GM08714 (cell line): ENCODE data around the gene RPL5.
A peak's percentile ranks its signal among the peaks of the same experiment; 100 is the strongest.

ENCODE experiments used
- H3K4me3 ChIP-seq: fragments of 200-500 bp; sonication (Bioruptor generic); 2 replicates; pipeline ENCODE4 v1.5.1; 2014; ENCODE audit warnings: mild to moderate bottlenecking, low read length, inconsistent platforms
- ZNF274 ChIP-seq: IDR thresholded peaks from 2 replicates; pipeline ENCODE4 v1.6.1; 2012; ENCODE audit warnings: mild to moderate bottlenecking, low read depth, low read length

Gene RPL5

DNA sequence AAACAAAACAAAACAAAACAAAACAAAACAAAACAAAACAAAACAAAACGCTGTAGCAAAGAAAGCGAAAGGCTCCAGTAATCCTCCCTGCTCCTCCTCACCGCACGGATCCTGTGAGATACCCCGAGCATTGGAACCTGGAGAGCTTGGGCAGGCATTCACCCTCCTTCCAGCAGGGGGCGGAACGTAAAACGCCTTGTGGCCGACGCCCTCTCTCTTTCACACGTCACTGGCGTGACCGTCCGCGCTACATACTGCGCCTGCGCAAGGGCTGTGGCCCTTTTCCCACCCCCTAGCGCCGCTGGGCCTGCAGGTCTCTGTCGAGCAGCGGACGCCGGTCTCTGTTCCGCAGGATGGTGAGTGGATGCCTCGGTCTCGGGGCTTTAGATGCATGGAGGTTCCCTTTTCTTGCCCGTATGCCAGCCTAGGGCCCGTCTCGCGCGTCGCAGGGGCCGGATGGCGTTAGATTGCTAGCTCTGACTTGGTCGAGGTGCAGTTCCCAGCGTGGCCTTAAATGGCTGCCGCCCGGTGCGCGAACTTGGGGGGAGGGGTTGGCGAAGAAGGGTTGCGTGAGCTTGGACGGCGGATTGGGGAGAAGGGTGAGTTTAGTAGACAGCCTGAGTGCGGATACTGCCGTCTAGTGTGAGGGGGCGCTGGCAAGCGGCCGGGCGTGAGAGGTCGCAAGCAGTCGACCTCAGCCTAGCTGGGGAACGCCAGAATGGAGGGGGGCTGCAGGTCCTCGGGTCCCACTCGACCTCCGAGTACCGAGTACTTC is at the start of gene RPL5:
RPL5 (plus strand) TSS at position 279 of the 775 bp plus-strand sequence; CDS start at position 354, 75 bp downstream.
- peak within 1 kb of the TSS; percentile 95 for H3K4me3 ChIP-seq
- TF ChIP-seq ZNF274: no peak

DNA sequence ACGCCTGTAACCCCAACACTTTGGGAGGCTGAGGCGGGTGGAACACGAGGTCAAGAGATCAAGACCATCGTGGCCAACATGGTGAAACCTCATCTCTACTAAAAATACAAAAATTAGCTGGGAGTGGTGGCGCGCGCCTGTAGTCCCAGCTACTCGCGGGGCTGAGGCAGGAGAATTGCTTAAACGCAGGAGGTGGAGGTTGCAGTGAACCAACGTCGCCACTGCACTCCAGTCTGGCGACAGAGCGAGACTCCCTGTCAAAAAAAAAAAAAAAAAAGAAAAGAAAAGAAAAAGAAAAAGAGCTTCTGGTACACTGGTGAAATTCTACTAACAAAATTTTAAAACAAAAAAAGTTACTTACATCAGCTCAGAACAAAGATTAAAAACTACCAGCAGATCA is 48.3 kb upstream of the RPL5 start:
- H3K4me3 ChIP-seq: peak overlapping the region; percentile 62; the same call in 1 of the 2 replicates

DNA sequence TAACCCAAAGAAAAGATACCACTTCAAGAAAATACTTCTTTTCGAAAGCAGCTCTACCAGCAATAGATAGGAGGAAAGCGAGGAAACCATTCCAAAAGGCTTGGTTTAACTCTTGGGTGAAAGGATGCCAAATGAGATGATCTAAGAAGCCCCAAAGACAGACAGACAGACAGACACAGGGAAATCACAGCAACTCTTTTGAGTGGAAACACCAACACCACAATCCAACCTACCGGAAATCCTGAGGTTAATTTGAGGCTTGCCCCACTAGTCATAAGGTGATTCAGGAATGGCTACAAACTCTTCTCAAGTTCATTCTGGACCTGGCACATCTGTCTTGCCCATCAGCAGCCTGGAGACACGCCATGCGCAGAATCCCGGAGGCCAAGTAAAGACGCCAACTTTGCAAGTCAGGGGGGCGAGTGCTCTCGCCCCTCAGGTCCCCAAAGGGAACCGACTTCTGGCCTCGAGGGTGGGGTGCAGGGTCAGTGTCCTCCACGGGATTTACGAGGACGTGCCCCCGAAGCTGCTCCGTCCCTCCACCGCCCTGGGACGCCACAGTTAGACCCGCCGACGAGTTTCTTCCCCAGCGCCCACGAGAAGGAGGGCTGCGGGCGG is 47.7 kb upstream of the RPL5 start:
- TF ChIP-seq ZNF274: no peak
- peak overlapping the region; percentile 62 for H3K4me3 ChIP-seq

DNA sequence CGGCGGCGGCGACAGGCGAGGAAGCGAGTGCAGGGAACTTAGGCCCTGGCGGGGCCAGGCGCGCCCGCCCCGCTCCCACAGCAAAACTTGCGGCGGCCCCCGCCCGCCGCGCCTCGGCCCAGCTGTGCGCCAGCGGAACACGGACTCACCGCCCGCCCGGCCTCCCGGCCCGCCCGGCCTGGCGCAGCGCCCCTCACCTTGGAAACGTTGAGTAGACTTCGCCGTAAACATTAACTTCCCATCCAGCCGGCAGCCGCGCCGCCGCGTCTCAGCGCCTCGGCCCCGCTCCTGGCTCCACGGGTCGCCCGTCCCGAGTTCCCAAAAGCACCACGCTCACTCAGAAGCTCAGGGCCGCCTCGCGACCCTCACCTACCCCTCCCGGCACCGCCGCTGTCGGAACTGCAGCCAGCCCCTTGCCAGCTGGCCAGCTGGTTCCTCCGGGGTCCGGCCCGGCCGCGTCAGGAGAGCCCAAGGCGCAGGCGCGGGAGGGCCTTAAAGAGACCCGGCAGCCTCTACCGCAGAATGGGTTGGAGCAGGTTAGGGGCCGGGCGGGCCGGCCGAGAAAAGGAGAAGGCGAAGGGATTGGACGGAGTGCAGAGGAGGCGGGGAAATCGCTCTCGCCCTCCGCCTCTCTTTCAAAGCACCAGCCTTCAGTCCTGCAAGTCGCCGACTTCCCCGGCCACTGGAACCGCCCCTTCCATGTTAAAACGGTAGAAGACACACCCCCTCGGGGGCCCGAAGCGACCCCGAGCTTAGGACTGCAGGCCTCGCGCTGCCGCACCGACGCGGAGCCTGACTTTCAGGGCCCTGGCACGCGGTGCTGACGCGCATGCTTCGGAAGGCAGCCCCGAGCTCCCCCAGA is 47.0 kb upstream of the RPL5 start, which contains the start of gene EVI5:
EVI5 (minus strand) TSS at position 470 of the 862 bp plus-strand sequence. CDS start 48,562 bp downstream, outside the sequence.
- no peak for TF ChIP-seq ZNF274
- H3K4me3 ChIP-seq: peak within 1 kb of the TSS; percentile 62

DNA sequence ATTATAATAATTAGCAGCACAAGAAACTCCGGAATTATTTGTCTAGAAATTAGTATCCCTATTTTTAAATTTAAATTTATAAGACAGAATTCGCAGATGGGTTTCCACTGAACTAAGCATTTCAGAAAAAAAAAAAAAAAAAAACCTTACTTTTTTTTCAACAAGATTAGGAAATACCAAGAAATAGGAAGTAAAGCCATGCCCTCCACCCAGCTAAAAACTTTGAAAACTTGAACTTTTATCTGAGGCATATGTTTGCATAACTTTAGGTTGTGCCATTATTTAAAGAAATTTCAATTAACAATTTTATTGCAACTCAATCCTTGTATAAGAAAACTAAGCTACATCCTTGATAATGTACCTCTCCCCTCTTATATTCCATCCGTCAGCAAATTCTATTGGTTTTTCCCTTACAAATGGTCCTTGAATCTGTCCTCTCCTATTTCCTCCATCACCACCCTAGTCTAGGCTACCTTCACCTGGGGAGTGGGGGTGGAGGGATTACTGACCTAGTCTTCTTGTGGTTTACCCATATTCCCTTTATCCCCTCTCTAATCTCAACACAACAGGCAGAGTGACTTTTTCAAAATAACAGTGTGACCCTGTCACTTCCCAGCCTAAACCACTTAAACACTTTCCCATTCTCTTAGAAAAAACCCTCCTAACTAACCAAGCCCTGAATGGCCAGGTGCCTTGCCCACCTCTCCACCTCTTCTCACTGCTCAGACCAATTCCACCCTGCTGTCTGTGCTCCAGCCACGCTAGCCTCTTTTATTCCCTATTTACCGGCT is 45.5 kb upstream of the RPL5 start:
- no peak for TF ChIP-seq ZNF274
- no peak overlapping the region for H3K4me3 ChIP-seq

DNA sequence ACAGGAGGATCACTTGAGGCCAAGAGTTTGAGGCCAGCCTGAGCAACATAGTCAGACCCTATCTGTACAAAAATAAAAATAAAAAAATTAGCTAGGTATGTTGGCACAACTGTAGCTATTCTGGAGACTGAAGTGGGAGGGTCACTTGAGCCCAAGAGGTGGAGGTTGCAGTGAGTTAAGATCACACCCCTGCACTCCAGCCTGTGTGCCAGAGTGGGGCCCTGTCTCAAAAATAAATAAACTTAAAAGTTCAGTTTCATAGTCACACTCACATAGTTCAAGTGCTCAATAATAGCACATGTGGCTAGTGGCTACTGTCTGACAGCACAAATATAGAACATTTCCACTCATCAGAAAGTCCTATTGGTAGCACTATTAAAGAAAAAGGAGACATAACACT is 41.8 kb upstream of the RPL5 start:
- TF ChIP-seq ZNF274: no peak
- no peak overlapping the region for H3K4me3 ChIP-seq

DNA sequence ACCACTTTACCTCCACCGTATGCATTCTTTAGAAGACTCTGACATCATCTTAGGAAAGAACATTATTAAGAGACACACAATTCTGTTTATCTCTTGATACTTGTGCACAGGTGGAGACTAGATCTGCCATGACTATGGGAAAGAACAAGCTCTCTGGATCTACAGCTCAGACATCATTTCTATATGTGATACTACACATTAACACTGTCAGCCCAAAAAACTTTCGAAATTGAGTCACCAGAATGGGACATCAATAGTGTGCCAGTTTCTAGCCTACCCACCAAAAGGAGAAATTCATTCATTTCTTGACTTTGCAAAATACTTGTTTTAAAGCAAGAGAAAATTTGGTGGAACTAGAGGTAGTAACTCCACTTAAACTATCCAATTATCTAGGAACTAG is 41.0 kb upstream of the RPL5 start:
- no peak overlapping the region for H3K4me3 ChIP-seq
- no peak for TF ChIP-seq ZNF274

DNA sequence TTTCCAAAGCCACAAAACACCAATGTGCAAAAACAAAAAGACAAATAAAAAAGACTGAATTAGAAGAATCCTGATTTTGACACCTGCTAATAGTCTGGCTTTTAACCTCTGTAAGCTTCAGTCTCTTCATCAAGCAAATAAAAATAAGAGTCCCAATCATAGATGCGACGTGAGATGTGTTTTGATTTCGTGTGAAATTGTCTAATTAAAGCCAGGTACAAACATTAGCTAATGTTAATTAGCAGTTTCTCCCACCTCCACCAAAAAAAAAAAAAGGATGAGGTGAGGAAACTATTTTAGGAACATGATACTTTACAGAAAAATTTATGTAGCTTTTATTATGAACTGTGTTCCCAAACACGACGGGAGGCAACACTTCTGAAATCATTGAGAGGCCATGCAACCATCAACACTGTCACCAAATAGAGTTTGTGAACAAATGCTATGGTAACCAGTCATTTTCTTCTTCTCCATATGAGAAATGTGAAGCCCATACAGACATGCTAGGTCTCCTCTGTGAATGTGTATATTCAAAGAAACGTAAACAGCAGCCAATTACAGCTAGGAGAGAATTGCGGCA is 40.3 kb upstream of the RPL5 start:
- no peak overlapping the region for H3K4me3 ChIP-seq
- no peak for TF ChIP-seq ZNF274

DNA sequence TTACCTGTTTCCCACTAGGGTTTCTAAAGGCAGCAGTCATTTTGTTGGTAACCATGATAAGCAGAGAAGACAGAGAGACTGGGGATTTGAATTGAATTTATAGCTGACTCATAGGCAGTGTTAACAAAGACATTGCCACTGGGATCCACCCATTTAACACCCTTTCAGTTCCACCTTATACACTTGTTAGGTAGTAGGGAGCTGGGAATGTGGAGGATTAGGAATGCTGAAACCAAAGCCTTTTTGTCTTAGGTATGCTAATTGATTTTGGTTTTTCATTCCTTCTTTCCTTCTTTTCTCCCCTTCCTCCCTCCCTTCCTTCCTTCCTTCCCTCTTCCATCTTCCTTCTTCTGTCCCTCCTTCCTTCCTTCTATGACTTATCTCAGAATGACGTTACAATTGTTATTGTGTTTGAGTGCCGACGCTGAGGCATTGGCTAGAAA is 39.5 kb upstream of the RPL5 start:
- TF ChIP-seq ZNF274: no peak
- no peak overlapping the region for H3K4me3 ChIP-seq

DNA sequence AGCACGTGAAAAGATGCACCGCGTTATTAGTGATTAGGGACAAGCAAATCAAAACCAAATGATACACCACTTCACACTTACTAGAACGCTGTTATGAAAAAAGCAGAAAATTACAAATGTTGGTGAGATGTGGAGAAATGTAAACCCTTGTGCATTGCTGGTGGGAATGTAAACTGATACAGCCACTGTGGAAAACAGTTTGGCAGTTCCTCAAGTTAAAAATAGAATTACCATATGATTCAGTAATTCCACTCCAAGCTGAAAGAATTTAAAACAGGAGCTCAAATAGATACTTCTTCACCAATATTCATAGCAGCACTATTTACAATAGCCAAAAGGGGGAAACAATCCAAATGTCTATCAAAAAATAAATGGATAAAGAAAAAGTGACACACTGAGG is 36.7 kb upstream of the RPL5 start:
- no peak overlapping the region for H3K4me3 ChIP-seq
- no peak for TF ChIP-seq ZNF274

DNA sequence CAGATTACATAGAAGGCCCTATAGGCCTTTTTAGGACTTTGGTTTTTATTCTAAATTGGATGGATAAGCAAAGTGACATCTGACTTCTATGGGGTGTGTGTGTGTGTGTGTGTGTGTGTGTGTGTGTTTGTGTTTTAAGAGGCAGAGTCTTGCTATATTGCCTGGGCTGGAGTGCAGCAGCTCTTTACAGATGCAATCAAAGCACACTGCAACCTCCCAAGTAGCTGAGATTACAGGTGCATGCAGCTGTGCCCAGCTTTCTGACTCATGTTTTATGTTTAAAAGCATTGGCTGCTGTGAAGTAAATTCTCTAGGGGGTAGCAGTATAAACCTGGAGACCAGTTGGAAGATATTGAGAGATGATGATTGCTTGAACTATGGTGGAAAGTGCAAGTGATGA is 34.5 kb upstream of the RPL5 start:
- no peak for TF ChIP-seq ZNF274
- H3K4me3 ChIP-seq: no peak overlapping the region

DNA sequence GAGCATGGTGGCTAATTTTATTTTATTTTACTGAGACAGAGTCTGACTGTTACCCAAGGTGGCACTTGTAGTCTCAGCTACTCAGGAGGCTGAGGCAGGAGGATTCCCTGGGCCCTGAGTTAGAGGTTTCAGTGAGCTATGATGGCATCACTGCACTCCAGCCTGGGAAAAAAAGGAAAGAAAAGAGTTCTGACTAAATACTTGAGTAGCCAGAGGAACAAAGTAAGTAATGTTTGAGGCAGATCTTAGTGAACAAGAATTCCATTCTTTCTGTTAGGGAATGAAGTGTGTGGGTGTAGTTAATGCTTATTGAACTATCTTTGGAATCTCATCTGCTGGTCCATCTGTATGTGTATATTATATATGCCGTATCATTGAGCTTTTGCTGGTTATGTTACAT is 33.9 kb upstream of the RPL5 start:
- TF ChIP-seq ZNF274: no peak
- no peak overlapping the region for H3K4me3 ChIP-seq

DNA sequence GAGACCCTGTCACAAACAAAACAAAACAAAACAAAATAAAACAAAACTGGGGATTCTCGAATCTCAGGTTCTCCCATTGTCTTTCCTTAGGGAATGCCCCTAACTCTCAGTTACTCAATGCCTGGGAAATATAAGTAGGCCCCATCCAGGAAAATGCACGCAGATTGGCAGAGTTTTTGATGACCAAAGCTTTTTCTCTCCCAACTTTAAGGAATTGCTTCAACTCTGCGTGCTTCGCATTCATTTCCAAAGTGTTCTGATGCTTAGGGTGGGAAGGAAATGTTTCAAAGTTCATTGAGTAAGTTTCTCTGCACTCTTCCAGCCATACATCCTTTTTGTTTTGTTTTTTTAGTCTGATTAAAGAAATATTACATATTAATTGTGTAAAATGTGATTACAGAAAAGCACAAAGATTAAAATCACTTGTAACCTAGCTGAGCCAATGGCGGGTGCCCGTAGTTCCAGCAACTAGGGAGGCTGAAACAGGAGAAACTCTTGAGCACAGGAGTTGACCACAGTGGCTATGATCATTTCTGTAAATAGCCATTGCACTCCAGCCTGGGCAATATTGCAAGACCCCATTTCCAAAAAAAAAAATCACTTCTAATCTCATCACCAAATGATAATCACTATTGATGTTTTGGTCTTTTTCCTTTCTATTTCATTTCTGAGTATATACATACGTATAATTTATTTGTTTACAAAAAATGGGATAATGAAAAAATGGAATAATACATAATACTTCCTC is 28.5 kb upstream of the RPL5 start:
- TF ChIP-seq ZNF274: no peak
- H3K4me3 ChIP-seq: no peak overlapping the region

DNA sequence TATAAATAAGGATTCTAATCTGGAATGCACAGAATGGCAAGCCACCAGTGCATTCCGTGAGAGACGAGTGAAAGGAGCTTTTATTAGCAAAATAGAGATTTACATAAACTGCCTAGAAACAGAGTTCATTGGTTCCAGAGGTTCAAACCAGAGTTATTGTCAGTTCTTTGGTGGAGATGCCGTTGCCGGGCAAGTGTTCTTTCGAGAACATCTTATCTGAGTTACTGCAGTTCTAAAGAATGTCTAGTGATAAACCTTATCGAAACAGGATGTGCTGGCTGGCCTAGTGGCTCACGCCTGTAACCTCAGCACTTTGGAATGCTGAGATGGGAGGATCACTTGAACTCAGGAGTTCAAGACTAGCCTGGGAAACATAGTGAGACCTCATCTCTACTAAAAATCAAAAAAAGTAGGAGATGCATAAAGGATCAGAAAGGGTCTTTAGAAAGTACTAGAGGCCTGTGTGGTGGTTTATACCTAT is 27.1 kb upstream of the RPL5 start:
- no peak overlapping the region for H3K4me3 ChIP-seq
- TF ChIP-seq ZNF274: no peak
